WTC11 (cell line): ENCODE measurements around the gene SECISBP2L. TPM values are rescaled to one million over a fixed set of nuclear protein-coding genes. Genes with fewer than 3 reads are reported as not detected.

Experiments
- ATAC-seq: fragments of 200-7000 bp; cut with Tn5 transposase; 2 replicates; pipeline ENCODE4 v1.10.0; 2021; ENCODE audit warnings: mild to moderate bottlenecking, moderate library complexity
- CTCF ChIA-PET: fragments of 300-600 bp; sonication (Branson Sonifier 250); formaldehyde crosslinking; loops from one replicate; lab custom pipeline; 2021; ENCODE audit warnings: antibody characterized with exemption; lab: Charles Lee
- POLR2A ChIA-PET: fragments of 350-600 bp; sonication (Branson Sonifier 250); formaldehyde crosslinking; loops from one replicate; lab custom pipeline; 2021; ENCODE audit warnings: antibody characterized with exemption; lab: Charles Lee
- DNase-seq: peaks from one replicate; pipeline ENCODE4 v3.0.0; 2021; ENCODE audit warnings: low spot score
- H3K27ac Mint-ChIP-seq: 2 replicates; pipeline ENCODE4 v1.8.0; 2021; ENCODE audit warnings: mixed read lengths
- H3K27me3 Mint-ChIP-seq: 2 replicates; pipeline ENCODE4 v1.8.0; 2021; ENCODE audit warnings: low read depth, mild to moderate bottlenecking, moderate library complexity, mixed read lengths
- H3K36me3 Mint-ChIP-seq: 2 replicates; pipeline ENCODE4 v1.8.0; 2021; ENCODE audit warnings: mixed read lengths
- H3K4me1 Mint-ChIP-seq: 2 replicates; pipeline ENCODE4 v1.8.0; 2022; ENCODE audit warnings: mixed read lengths
- H3K4me3 Mint-ChIP-seq: 2 replicates; pipeline ENCODE4 v1.8.0; 2021; ENCODE audit warnings: mild to moderate bottlenecking, moderate library complexity, mixed read lengths
- H3K9me3 Mint-ChIP-seq: 2 replicates; pipeline ENCODE4 v1.8.0; 2021; ENCODE audit warnings: mixed read lengths
- CBFB ChIP-seq: sonication (generic); formaldehyde crosslinking; IDR thresholded peaks from 2 replicates; pipeline ENCODE4 v1.8.1; 2022; ENCODE audit warnings: mild to moderate bottlenecking, low read depth, missing genetic modification reagents
- CDX4 ChIP-seq: fragments of 250-450 bp; sonication (Bioruptor Pico); IDR thresholded peaks from 2 replicates; pipeline ENCODE4 v1.9.0; 2021; ENCODE audit warnings: moderate library complexity, mild to moderate bottlenecking, inconsistent platforms, borderline replicate concordance
- CREB1 ChIP-seq: sonication (generic); formaldehyde crosslinking; IDR thresholded peaks from 2 replicates; pipeline ENCODE4 v1.8.0; 2023; ENCODE audit warnings: mild to moderate bottlenecking, missing genetic modification reagents
- ESRRA ChIP-seq: sonication (generic); formaldehyde crosslinking; IDR thresholded peaks from 2 replicates; pipeline ENCODE4 v1.8.1; 2022; ENCODE audit warnings: mild to moderate bottlenecking, missing genetic modification reagents, borderline replicate concordance
- FOXK1 ChIP-seq: sonication (generic); formaldehyde crosslinking; IDR thresholded peaks from 2 replicates; pipeline ENCODE4 v1.8.0; 2022; ENCODE audit warnings: mild to moderate bottlenecking, moderate library complexity, missing genetic modification reagents
- FOXP1 ChIP-seq: sonication (generic); formaldehyde crosslinking; IDR thresholded peaks from 2 replicates; pipeline ENCODE4 v1.8.0; 2022; ENCODE audit warnings: missing genetic modification reagents, mild to moderate bottlenecking, moderate library complexity, borderline replicate concordance
- GRHL2 ChIP-seq: fragments of 250-450 bp; sonication (Bioruptor Pico); IDR thresholded peaks from 2 replicates; pipeline ENCODE4 v1.8.0; 2022; ENCODE audit warnings: mild to moderate bottlenecking, moderate library complexity; ENCODE audit not compliant: insufficient replicate concordance, severe bottlenecking
- MYBL2 ChIP-seq: sonication (generic); formaldehyde crosslinking; IDR thresholded peaks from 2 replicates; pipeline ENCODE4 v1.8.1; 2023; ENCODE audit warnings: mild to moderate bottlenecking, moderate library complexity, missing genetic modification reagents
- NFYB ChIP-seq: sonication (generic); formaldehyde crosslinking; conservative IDR thresholded peaks from 2 replicates; pipeline ENCODE4 v1.8.0; 2022; ENCODE audit warnings: low read depth, missing genetic modification reagents
- NR1H2 ChIP-seq: sonication (generic); formaldehyde crosslinking; IDR thresholded peaks from 2 replicates; pipeline ENCODE4 v1.9.0; 2021; ENCODE audit warnings: mild to moderate bottlenecking, moderate library complexity, missing genetic modification reagents
- NR3C1 ChIP-seq: sonication (generic); formaldehyde crosslinking; conservative IDR thresholded peaks from 2 replicates; pipeline ENCODE4 v1.8.1; 2023; ENCODE audit warnings: low read depth, mild to moderate bottlenecking, missing genetic modification reagents
- OVOL2 ChIP-seq: fragments of 250-450 bp; sonication (Bioruptor Pico); IDR thresholded peaks from 2 replicates; pipeline ENCODE4 v1.9.0; 2021; ENCODE audit warnings: mild to moderate bottlenecking, borderline replicate concordance
- RELA ChIP-seq: sonication (generic); formaldehyde crosslinking; IDR thresholded peaks from 2 replicates; pipeline ENCODE4 v1.8.1; 2022; ENCODE audit warnings: missing genetic modification reagents, mild to moderate bottlenecking, borderline replicate concordance
- RORB ChIP-seq: fragments of 250-450 bp; sonication (Bioruptor Pico); IDR thresholded peaks from 2 replicates; pipeline ENCODE4 v1.9.0; 2021; ENCODE audit warnings: mild to moderate bottlenecking
- SOX15 ChIP-seq: fragments of 250-450 bp; sonication (Bioruptor Pico); IDR thresholded peaks from 2 replicates; pipeline ENCODE4 v1.9.0; 2021; ENCODE audit warnings: mild to moderate bottlenecking
- TEAD4 ChIP-seq: sonication (generic); formaldehyde crosslinking; IDR thresholded peaks from 2 replicates; pipeline ENCODE4 v1.8.0; 2022; ENCODE audit warnings: mild to moderate bottlenecking, missing genetic modification reagents
- ZNF121 ChIP-seq: sonication (generic); formaldehyde crosslinking; IDR thresholded peaks from 2 replicates; pipeline ENCODE4 v1.8.0; 2023; ENCODE audit warnings: missing genetic modification reagents
- ZNF138 ChIP-seq: sonication (generic); formaldehyde crosslinking; conservative IDR thresholded peaks from 2 replicates; pipeline ENCODE4 v1.8.1; 2022; ENCODE audit warnings: mild to moderate bottlenecking, moderate library complexity, missing genetic modification reagents
- ZSCAN18 ChIP-seq: fragments of 250-450 bp; sonication (Bioruptor Pico); IDR thresholded peaks from 2 replicates; pipeline ENCODE4 v2.1.2; 2022; ENCODE audit warnings: mild to moderate bottlenecking, moderate library complexity
- total RNA-seq: library from RNA; stranded (reverse); gene quantifications from 3 replicates; pipeline ENCODE4 v1.2.3, GENCODE V29; 2021
- TF ChIP-seq, protein P1 (sequence below): sonication (generic); formaldehyde crosslinking; IDR thresholded peaks from 2 replicates; pipeline ENCODE4 v1.8.1; 2023; ENCODE audit warnings: mild to moderate bottlenecking, missing genetic modification reagents, moderate library complexity
- TF ChIP-seq, protein P2 (sequence below): fragments of 200-600 bp; IDR thresholded peaks from 2 replicates; pipeline ENCODE4 v1.8.0; 2022; ENCODE audit warnings: antibody characterized with exemption
- TF ChIP-seq, protein P3 (sequence below): fragments of 250-450 bp; sonication (Bioruptor Pico); IDR thresholded peaks from 2 replicates; pipeline ENCODE4 v1.9.0; 2021; ENCODE audit warnings: mild to moderate bottlenecking
- TF ChIP-seq, protein P4 (sequence below): sonication (generic); formaldehyde crosslinking; IDR thresholded peaks from 2 replicates; pipeline ENCODE4 v1.8.1; 2022; ENCODE audit warnings: mild to moderate bottlenecking, missing genetic modification reagents, moderate library complexity, borderline replicate concordance
- TF ChIP-seq, protein P5 (sequence below): sonication (generic); formaldehyde crosslinking; IDR thresholded peaks from 2 replicates; pipeline ENCODE4 v1.8.1; 2023; ENCODE audit warnings: mild to moderate bottlenecking, moderate library complexity, missing genetic modification reagents

SECISBP2L gene
- total RNA-seq, 1 experiment from 2014 or later = 30.4 TPM

GRCh38 chr15:49045751-49046219 is 461 bp downstream of the SECISBP2L start:
- Mint-ChIP-seq H3K9me3 (peaks cover 4% of the 10 kb centered on the region; the same call in 1 of the 2 replicates), H3K36me3 (no peaks in the 10 kb centered on the region), H3K4me3 (peak overlapping the region; percentile 96), H3K27me3 (no peaks in the 10 kb centered on the region), H3K4me1 (peaks cover 17% of the 10 kb centered on the region), H3K27ac (peak overlapping the region; percentile 76)
- ChIA-PET POLR2A (interaction anchor here (1.0 to 1.2 kb wide), 2 partner anchors 8 to 13 kb away, joined by 3 read pairs; no protein-coding TSS in a partner anchor), CTCF (interaction anchor here (0.9 to 2.2 kb wide), 4 partner anchors 11 to 168 kb away, joined by 3 to 11 read pairs (median 3); partner anchors contain the start of gene EID1)
- DNase-seq (no peak), ATAC-seq (peak; percentile 15; the same call in 1 of the 2 replicates)
- TF ChIP-seq, protein P1, sequence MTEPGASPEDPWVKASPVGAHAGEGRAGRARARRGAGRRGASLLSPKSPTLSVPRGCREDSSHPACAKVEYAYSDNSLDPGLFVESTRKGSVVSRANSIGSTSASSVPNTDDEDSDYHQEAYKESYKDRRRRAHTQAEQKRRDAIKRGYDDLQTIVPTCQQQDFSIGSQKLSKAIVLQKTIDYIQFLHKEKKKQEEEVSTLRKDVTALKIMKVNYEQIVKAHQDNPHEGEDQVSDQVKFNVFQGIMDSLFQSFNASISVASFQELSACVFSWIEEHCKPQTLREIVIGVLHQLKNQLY = no peak
- TF ChIP-seq CBFB (CRISPR knock-in tag) (no peak), ZNF121 (CRISPR knock-in tag) (no peak), FOXP1 (no peak), GRHL2 (CRISPR knock-in tag) (no peak), FOXK1 (no peak), RORB (no peak), ZNF138 (CRISPR knock-in tag) (no peak), SOX15 (CRISPR knock-in tag) (no peak), OVOL2 (CRISPR knock-in tag) (no peak), ZSCAN18 (no peak), MYBL2 (no peak), NR1H2 (CRISPR knock-in tag) (no peak)
- TF ChIP-seq, protein P2, sequence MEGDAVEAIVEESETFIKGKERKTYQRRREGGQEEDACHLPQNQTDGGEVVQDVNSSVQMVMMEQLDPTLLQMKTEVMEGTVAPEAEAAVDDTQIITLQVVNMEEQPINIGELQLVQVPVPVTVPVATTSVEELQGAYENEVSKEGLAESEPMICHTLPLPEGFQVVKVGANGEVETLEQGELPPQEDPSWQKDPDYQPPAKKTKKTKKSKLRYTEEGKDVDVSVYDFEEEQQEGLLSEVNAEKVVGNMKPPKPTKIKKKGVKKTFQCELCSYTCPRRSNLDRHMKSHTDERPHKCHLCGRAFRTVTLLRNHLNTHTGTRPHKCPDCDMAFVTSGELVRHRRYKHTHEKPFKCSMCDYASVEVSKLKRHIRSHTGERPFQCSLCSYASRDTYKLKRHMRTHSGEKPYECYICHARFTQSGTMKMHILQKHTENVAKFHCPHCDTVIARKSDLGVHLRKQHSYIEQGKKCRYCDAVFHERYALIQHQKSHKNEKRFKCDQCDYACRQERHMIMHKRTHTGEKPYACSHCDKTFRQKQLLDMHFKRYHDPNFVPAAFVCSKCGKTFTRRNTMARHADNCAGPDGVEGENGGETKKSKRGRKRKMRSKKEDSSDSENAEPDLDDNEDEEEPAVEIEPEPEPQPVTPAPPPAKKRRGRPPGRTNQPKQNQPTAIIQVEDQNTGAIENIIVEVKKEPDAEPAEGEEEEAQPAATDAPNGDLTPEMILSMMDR = no peak
- TF ChIP-seq, protein P3, sequence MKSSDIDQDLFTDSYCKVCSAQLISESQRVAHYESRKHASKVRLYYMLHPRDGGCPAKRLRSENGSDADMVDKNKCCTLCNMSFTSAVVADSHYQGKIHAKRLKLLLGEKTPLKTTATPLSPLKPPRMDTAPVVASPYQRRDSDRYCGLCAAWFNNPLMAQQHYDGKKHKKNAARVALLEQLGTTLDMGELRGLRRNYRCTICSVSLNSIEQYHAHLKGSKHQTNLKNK (CRISPR knock-in tag) = no peak

GRCh38 chr15:49044766-49045606 is 1.3 kb downstream of the SECISBP2L start:
- Mint-ChIP-seq H3K27ac (peak overlapping the region; percentile 76), H3K27me3 (no peaks in the 10 kb centered on the region), H3K4me3 (peak overlapping the region; percentile 96), H3K4me1 (peaks cover 17% of the 10 kb centered on the region), H3K36me3 (no peaks in the 10 kb centered on the region), H3K9me3 (no peaks in the 10 kb centered on the region)
- ChIA-PET CTCF (interaction anchor here (0.6 to 2.2 kb wide), 4 partner anchors 10 to 579 kb away, joined by 3 to 11 read pairs (median 4); no protein-coding TSS in a partner anchor), POLR2A (no interaction called here)
- no peak for DNase-seq
- no peak for ATAC-seq
- no peak for TF ChIP-seq NR3C1 (CRISPR knock-in tag)
- no peak for TF ChIP-seq CREB1 (CRISPR knock-in tag)
- no peak for TF ChIP-seq CDX4
- no peak for TF ChIP-seq CBFB (CRISPR knock-in tag)
- TF ChIP-seq RELA (CRISPR knock-in tag) = no peak
- TF ChIP-seq TEAD4 = no peak
- TF ChIP-seq, protein P2 = no peak
- no peak for TF ChIP-seq NFYB (CRISPR knock-in tag)
- TF ChIP-seq, protein P4, sequence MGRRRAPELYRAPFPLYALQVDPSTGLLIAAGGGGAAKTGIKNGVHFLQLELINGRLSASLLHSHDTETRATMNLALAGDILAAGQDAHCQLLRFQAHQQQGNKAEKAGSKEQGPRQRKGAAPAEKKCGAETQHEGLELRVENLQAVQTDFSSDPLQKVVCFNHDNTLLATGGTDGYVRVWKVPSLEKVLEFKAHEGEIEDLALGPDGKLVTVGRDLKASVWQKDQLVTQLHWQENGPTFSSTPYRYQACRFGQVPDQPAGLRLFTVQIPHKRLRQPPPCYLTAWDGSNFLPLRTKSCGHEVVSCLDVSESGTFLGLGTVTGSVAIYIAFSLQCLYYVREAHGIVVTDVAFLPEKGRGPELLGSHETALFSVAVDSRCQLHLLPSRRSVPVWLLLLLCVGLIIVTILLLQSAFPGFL (CRISPR knock-in tag) = no peak
- TF ChIP-seq, protein P5, sequence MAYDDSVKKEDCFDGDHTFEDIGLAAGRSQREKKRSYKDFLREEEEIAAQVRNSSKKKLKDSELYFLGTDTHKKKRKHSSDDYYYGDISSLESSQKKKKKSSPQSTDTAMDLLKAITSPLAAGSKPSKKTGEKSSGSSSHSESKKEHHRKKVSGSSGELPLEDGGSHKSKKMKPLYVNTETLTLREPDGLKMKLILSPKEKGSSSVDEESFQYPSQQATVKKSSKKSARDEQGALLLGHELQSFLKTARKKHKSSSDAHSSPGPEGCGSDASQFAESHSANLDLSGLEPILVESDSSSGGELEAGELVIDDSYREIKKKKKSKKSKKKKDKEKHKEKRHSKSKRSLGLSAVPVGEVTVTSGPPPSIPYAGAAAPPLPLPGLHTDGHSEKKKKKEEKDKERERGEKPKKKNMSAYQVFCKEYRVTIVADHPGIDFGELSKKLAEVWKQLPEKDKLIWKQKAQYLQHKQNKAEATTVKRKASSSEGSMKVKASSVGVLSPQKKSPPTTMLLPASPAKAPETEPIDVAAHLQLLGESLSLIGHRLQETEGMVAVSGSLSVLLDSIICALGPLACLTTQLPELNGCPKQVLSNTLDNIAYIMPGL = no peak
- TF ChIP-seq ESRRA = no peak
